Ascending aorta (tissue), 2 donors: Measurements from ENCODE around the gene CELF2. TPM values are rescaled to one million over a fixed set of nuclear protein-coding genes. Genes with fewer than 3 reads are reported as not detected.

Experiments used
- DNase-seq, 2 donors: peaks; one replicate each; pipeline ENCODE4 v3.0.0-alpha.2; 2019; ENCODE audit warnings: low spot score in 2 of 2
- H3K27ac ChIP-seq, 2 donors: fragments of 200-600 bp; sonication (generic); one replicate each; pipeline ENCODE4 v1.5.1; 2016 to 2017; ENCODE audit warnings: mild to moderate bottlenecking in 1 of 2
- H3K27me3 ChIP-seq: fragments of 200-600 bp; sonication (generic); one replicate; pipeline ENCODE4 v1.5.1; 2017
- H3K36me3 ChIP-seq, 2 donors: fragments of 200-600 bp; sonication (generic); one replicate each; pipeline ENCODE4 v1.5.1; 2016
- H3K4me1 ChIP-seq, 2 donors: fragments of 200-600 bp; sonication (generic); one replicate each; pipeline ENCODE4 v1.5.1; 2016 to 2017; ENCODE audit warnings: mild to moderate bottlenecking in 1 of 2
- H3K4me3 ChIP-seq, 2 donors: fragments of 200-600 bp; sonication (generic); one replicate each; pipeline ENCODE4 v1.5.1; 2016 to 2017; ENCODE audit warnings: mild to moderate bottlenecking in 1 of 2
- H3K9me3 ChIP-seq, 2 donors: fragments of 200-600 bp; sonication (generic); one replicate each; pipeline ENCODE4 v1.5.1; 2016
- CTCF ChIP-seq, 3 experiments: fragments of 200-600 bp in 2 of 3; fragments of 450-650 bp in 1 of 3; sonication (generic) in 2 of 3; IDR thresholded peaks; one replicate each; pipeline ENCODE4 v1.5.1; 2016 to 2019; ENCODE audit warnings: antibody characterized with exemption in 3 of 3, mild to moderate bottlenecking in 1 of 3, moderate library complexity in 1 of 3
- intact Hi-C: fragments of 100-400 bp; cut with DNase I; formaldehyde crosslinking; loops from one replicate; pipeline ENCODE4 v1.15.1; 2023
- total RNA-seq: library from RNA; depleted of rRNA; stranded (reverse); fragments of >200 nt; gene quantifications from one replicate; pipeline ENCODE4 v1.1.0, GENCODE V29; 2016

CELF2 gene
- total RNA-seq, 1 donor from 2014 or later, result 26.6 TPM

GRCh38 chr10:10989669-10990068, 28.0 kb upstream of the CELF2 start:
- no peaks in the 10 kb centered on the region for H3K9me3 ChIP-seq
- no peak for DNase-seq
- H3K27ac ChIP-seq, result no peak overlapping the region
- H3K27me3 ChIP-seq, result no peaks in the 10 kb centered on the region
- no peak for TF ChIP-seq CTCF (IDR thresholded peaks at IDR 0.05)
- no peaks in the 10 kb centered on the region for H3K4me1 ChIP-seq
- no peaks in the 10 kb centered on the region for H3K36me3 ChIP-seq
- no peak overlapping the region for H3K4me3 ChIP-seq
- intact Hi-C loops, result no loop called here

- TF ChIP-seq CTCF (IDR thresholded peaks at IDR 0.05), result no peak
- H3K4me1 ChIP-seq, result no peaks in the 10 kb centered on the region
- no peaks in the 10 kb centered on the region for H3K27me3 ChIP-seq
- no peak for DNase-seq
- no peak overlapping the region for H3K4me3 ChIP-seq
- no peaks in the 10 kb centered on the region for H3K9me3 ChIP-seq
- intact Hi-C loops, result no loop called here
- H3K36me3 ChIP-seq, result no peaks in the 10 kb centered on the region
- no peak overlapping the region for H3K27ac ChIP-seq
Observed at GRCh38 chr10:10991144-10991543, 26.5 kb upstream of the CELF2 start.

- Histone ChIP-seq H3K27me3 (no peaks in the 10 kb centered on the region), H3K9me3 (no peaks in the 10 kb centered on the region), H3K4me1 (no peaks in the 10 kb centered on the region), H3K27ac (no peak overlapping the region), H3K4me3 (no peak overlapping the region), H3K36me3 (no peaks in the 10 kb centered on the region)
- intact Hi-C loops, result no loop called here
- no peak for DNase-seq
- no peak for TF ChIP-seq CTCF (IDR thresholded peaks at IDR 0.05)
Observed at GRCh38 chr10:10992072-10992471, 25.6 kb upstream of the CELF2 start.

- no peak for DNase-seq
- no peaks in the 10 kb centered on the region for H3K4me1 ChIP-seq
Observed at GRCh38 chr10:10992961-10993714, 24.5 kb upstream of the CELF2 start.

GRCh38 chr10:10993785-10994184, 23.9 kb upstream of the CELF2 start:
- Histone ChIP-seq H3K27ac (no peak overlapping the region), H3K4me1 (no peaks in the 10 kb centered on the region), H3K4me3 (no peak overlapping the region), H3K9me3 (no peaks in the 10 kb centered on the region), H3K27me3 (no peaks in the 10 kb centered on the region), H3K36me3 (no peaks in the 10 kb centered on the region)
- DNase-seq, result no peak
- intact Hi-C loops, result no loop called here
- TF ChIP-seq CTCF (IDR thresholded peaks at IDR 0.05), result no peak

More at GRCh38 chr10:10992961-10993714, 24.5 kb upstream of the CELF2 start:
- TF ChIP-seq CTCF (IDR thresholded peaks at IDR 0.05), result no peak
- Histone ChIP-seq H3K4me3 (no peak overlapping the region), H3K9me3 (no peaks in the 10 kb centered on the region), H3K27ac (no peak overlapping the region), H3K36me3 (no peaks in the 10 kb centered on the region), H3K27me3 (no peaks in the 10 kb centered on the region)
- intact Hi-C loops, result no loop called here
